Measurements from ENCODE around the gene FNDC3B.
A peak's percentile ranks its signal among the peaks of the same experiment; 100 is the strongest.

FNDC3B gene

DNA sequence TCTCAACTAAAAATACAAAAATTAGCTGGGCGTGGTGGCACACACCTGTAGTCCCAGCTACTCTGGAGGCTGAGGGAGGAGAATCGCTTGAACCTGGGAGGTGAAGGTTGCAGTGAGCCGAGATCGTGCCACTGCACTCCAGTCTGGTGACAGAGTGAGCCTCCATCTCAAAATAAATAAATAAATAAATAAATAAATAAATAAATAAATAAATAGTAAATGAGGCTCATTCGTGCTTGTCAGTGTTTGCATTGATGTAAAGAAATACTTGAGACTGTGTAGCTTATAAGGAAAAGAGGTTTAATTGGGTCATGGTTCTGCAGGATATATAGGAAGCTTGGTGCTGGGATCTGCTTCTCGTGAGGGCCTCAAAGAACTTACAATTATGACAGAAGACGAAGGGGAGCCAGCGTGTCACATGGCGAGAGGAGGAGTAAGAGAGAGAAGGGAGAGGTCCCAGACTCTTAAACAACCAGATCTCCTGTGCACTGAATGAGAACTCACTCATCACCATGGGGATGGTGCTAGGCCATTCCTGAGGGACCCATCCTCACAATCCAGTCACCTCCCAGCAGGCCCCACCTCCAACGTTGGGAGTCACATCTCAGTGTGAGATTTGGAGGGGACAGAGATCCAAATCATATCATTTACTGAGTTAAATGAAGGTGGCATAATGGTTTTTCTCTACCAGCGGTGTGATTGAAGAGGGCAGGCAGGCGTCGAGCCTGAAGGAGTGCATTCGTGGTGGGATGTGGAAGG, 104.5 kb downstream of the FNDC3B start:
- TF ChIP-seq, protein P1, sequence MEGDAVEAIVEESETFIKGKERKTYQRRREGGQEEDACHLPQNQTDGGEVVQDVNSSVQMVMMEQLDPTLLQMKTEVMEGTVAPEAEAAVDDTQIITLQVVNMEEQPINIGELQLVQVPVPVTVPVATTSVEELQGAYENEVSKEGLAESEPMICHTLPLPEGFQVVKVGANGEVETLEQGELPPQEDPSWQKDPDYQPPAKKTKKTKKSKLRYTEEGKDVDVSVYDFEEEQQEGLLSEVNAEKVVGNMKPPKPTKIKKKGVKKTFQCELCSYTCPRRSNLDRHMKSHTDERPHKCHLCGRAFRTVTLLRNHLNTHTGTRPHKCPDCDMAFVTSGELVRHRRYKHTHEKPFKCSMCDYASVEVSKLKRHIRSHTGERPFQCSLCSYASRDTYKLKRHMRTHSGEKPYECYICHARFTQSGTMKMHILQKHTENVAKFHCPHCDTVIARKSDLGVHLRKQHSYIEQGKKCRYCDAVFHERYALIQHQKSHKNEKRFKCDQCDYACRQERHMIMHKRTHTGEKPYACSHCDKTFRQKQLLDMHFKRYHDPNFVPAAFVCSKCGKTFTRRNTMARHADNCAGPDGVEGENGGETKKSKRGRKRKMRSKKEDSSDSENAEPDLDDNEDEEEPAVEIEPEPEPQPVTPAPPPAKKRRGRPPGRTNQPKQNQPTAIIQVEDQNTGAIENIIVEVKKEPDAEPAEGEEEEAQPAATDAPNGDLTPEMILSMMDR (IDR thresholded peaks at IDR 0.05; ENCODE audit: insufficient read depth, low read depth, low read length, missing control alignments), result no peak
- no peak for DNase-seq (ENCODE audit: low read depth)
- no peak overlapping the region for H3K4me3 ChIP-seq (ENCODE audit: low read depth, low read length)

DNA sequence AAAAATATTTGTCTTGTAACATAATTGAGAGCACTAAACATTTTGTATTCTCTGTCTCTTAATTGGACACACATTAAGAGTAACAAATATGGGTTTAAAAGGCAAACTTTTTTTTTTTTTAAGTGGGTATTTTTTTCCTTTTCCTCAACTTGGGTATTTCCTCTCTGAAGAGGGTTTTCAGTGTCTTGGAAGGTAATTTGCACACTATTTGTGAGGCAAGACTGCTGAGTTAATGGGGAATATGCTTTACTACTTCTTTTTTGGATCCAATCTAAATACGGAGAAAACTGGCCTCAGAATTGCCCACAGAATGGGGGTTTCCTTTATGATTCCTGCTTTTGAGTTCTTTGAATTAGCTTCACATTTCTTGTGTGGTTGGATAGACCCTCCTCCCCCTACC, 105.2 kb downstream of the FNDC3B start:
- TF ChIP-seq, protein P1 (IDR thresholded peaks at IDR 0.05; ENCODE audit: insufficient read depth, low read depth, low read length, missing control alignments), result no peak
- H3K4me3 ChIP-seq (ENCODE audit: low read depth, low read length), result no peak overlapping the region
- DNase-seq (ENCODE audit: low read depth), result no peak

DNA sequence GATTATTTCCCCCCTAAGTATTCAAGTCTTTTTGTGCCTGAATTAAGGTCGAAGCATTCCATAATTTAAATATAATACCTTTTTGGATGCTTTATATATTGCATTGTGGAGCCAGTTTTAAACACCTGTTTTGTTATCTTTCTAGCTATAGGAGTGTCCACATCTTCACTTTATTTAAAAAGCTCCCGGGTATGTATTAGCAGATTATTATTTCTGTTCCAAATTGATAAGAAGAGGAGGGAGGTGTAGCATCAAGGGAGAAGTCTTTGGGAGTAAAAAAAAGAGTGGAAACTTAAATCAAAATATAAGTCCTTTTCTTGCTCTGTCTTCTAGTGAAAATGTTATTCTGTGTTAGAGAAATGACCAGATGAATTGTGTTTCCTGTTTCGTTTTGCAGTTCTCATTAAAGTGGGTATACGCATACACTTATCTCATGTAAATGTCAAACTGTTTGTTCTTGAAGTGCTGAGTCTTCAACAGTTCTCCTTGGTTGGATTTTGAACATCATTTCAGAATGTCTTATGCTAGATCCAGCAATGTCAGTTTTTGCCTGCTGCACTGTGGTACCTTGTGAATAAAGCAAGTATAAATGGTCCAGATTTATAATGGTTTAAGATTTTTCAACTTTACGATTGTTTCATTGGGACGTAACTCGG, 105.8 kb downstream of the FNDC3B start:
- peak; percentile 69 for DNase-seq (ENCODE audit: low read depth)
- H3K4me3 ChIP-seq (ENCODE audit: low read depth, low read length), result no peak overlapping the region
- TF ChIP-seq, protein P1 (IDR thresholded peaks at IDR 0.05; ENCODE audit: insufficient read depth, low read depth, low read length, missing control alignments), result no peak

DNA sequence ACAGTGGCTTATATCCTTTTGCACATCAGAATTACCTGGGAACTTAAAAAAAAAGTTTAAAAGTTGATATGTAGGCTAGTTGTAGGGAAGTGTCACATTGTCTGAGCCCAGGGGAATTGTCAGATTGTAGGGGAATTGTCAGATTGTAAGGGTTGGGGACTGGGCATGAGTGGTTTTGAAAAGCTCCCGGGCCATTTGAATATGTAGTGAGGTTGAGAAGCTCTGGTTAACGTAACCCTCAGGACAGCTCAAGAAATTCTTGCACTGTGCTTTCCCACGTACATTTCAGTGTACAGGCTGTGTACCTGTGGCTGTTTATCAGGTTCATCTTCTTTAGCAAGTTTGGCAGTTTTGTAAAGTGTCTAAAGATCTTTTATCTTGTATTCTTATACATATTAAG, 107.0 kb downstream of the FNDC3B start:
- peak; percentile 44 for DNase-seq (ENCODE audit: low read depth)
- TF ChIP-seq, protein P1 (IDR thresholded peaks at IDR 0.05; ENCODE audit: insufficient read depth, low read depth, low read length, missing control alignments), result no peak
- H3K4me3 ChIP-seq (ENCODE audit: low read depth, low read length), result no peak overlapping the region

DNA sequence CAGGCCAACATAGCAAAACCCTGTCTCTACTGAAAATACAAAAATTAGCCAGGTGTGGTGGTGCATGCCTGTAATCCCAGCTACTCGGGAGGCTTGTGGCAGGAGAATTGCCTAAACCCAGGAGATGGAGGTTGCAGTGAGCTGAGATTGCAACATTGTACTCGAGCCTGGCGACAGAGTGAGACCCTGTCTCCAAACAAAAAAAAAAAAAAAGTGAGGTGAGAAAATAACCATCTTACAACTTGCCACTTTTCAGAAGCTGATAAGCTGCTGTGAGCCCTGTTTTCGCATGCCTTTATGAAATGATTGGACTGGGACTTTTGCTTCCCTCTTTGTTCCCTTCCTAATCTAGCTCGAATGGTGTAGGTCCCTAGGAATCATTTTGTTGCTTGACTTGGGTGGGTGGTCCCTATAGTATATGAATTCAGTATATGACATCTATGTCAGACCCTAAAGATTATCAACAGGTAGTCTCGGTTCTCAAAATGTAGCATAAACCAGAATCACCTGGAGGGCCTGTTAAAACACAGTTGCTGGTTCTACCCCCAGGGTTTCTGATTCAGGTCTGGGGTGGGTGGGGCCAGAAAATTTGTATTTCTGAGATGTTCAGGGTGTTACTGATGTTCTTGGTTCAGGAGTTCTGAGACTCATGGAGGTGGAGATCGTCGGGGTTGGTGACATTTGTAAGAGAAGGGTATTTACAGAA, 107.9 kb downstream of the FNDC3B start:
- H3K4me3 ChIP-seq (ENCODE audit: low read depth, low read length), result no peak overlapping the region
- DNase-seq (ENCODE audit: low read depth), result no peak
- TF ChIP-seq, protein P1 (IDR thresholded peaks at IDR 0.05; ENCODE audit: insufficient read depth, low read depth, low read length, missing control alignments), result no peak

DNA sequence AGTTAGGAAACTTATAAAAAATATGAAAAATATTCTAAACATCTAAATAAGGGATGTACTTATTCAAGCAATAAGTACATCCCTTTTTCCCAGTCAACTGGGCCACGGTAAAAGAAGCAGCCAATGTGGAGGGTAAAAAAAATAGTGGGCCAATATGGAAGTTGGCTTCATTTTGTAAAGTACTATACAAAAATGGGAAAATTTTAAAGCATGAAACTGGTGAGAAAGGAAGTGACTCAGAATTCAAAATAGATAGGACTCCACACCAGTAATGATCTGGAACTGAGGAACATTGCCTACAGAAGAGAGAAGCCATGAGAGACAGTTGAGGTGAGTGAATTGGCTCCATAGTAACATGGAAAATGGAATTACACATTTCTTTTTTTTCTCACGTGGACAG, 108.9 kb downstream of the FNDC3B start:
- no peak overlapping the region for H3K4me3 ChIP-seq (ENCODE audit: low read depth, low read length)
- TF ChIP-seq, protein P1 (IDR thresholded peaks at IDR 0.05; ENCODE audit: insufficient read depth, low read depth, low read length, missing control alignments), result no peak
- DNase-seq (ENCODE audit: low read depth), result peak; percentile 27
